Endothelial cell of umbilical vein (primary cell): ENCODE measurements around the gene VTI1A. TPM values are rescaled to one million over a fixed set of nuclear protein-coding genes. Genes with fewer than 3 reads are reported as not detected.
A peak's percentile ranks its signal among the peaks of the same experiment; 100 is the strongest.

Experiments used
- BruUV-seq: library from RNA; stranded (reverse); fragments of 400-500 nt; replicated peaks from 2 replicates; lab custom pipeline; 2021; lab: Mats Ljungman, UMichigan
- CTCF ChIA-PET: fragments of 300-600, 350-600 bp; sonication (Branson Sonifier 250); formaldehyde crosslinking; loops from one replicate; lab custom pipeline; 2021; ENCODE audit warnings: antibody characterized with exemption, inconsistent platforms; lab: Charles Lee
- POLR2A ChIA-PET: fragments of 300-600, 350-600 bp; sonication (Branson Sonifier 250); formaldehyde crosslinking; loops from one replicate; lab custom pipeline; 2021; ENCODE audit warnings: antibody characterized with exemption, inconsistent platforms; lab: Charles Lee
- DNase-seq: peaks from one replicate; pipeline ENCODE4 v3.0.0-alpha.2; 2011; ENCODE audit warnings: low read depth, low spot score
- FAIRE-seq: peaks from 2 replicates; lab custom pipeline; 2011; peaks lifted over from hg19 to GRCh38; lab: Jason Lieb, UNC
- H2AFZ ChIP-seq: 2 replicates; pipeline ENCODE4 v1.6.0; 2012; ENCODE audit warnings: low read depth, low read length, control low read depth, inconsistent platforms
- H3K27ac ChIP-seq: 2 replicates; pipeline ENCODE4 v1.5.1; 2011; ENCODE audit warnings: low read depth, mild to moderate bottlenecking, control low read depth, low read length, moderate library complexity; ENCODE audit not compliant: insufficient read depth
- H3K27me3 ChIP-seq, 2 experiments: 2 replicates each; pipeline versions ENCODE4 v1.6.0 to v1.6.1; 2011; ENCODE audit warnings: low read length in 2 of 2, mixed read lengths in 1 of 2; ENCODE audit not compliant: control insufficient read depth in 2 of 2, insufficient read depth in 2 of 2
- H3K36me3 ChIP-seq, 2 experiments: 2 replicates in 1 of 2; 3 replicates in 1 of 2; pipeline ENCODE4 v1.5.1; 2011; ENCODE audit warnings: low read length in 2 of 2, mild to moderate bottlenecking in 1 of 2, moderate library complexity in 1 of 2; ENCODE audit not compliant: control insufficient read depth in 2 of 2, insufficient read depth in 2 of 2; ENCODE audit errors: extremely low read depth in 1 of 2
- H3K4me1 ChIP-seq: 3 replicates; pipeline ENCODE4 v1.5.1; 2011; ENCODE audit warnings: mild to moderate bottlenecking, low read length; ENCODE audit not compliant: control insufficient read depth, insufficient read depth; ENCODE audit errors: extremely low read depth
- H3K4me2 ChIP-seq: 2 replicates; pipeline ENCODE4 v1.6.1; 2011; ENCODE audit warnings: low read length, control low read depth, mixed read lengths; ENCODE audit not compliant: insufficient read depth
- H3K4me3 ChIP-seq, 3 experiments: fragments of 200-600 bp in 1 of 3; sonication (generic), shearing (Covaris generic) in 1 of 3; replicated peaks in 1 of 3; 2 replicates each; pipeline ENCODE4 v1.5.1; 2011 to 2016; ENCODE audit warnings: control low read depth in 3 of 3, low read length in 3 of 3, mild to moderate bottlenecking in 2 of 3, inconsistent platforms in 1 of 3, low read depth in 1 of 3, moderate library complexity in 1 of 3; ENCODE audit not compliant: insufficient read depth in 1 of 3
- H3K79me2 ChIP-seq: 2 replicates; pipeline ENCODE4 v1.6.0; 2012; ENCODE audit warnings: low read length, inconsistent platforms; ENCODE audit not compliant: control insufficient read depth, insufficient read depth
- H3K9ac ChIP-seq: replicated peaks from 2 replicates; pipeline ENCODE3; 2011; ENCODE audit warnings: low read length, control low read depth; ENCODE audit not compliant: insufficient read depth; ENCODE audit errors: extremely low read depth
- H3K9me1 ChIP-seq: replicated peaks from 3 replicates; pipeline ENCODE4 v1.6.0; 2011; ENCODE audit warnings: mild to moderate bottlenecking, low read length; ENCODE audit not compliant: control insufficient read depth, insufficient read depth; ENCODE audit errors: extremely low read depth
- H3K9me3 ChIP-seq: replicated peaks from 2 replicates; pipeline ENCODE4 v1.5.1; 2012; ENCODE audit warnings: low read length, inconsistent platforms; ENCODE audit not compliant: control insufficient read depth, insufficient read depth
- H4K20me1 ChIP-seq: replicated peaks from 2 replicates; pipeline ENCODE3; 2011; ENCODE audit warnings: mild to moderate bottlenecking, low read length; ENCODE audit not compliant: control insufficient read depth, insufficient read depth; ENCODE audit errors: extremely low read depth
- FOS ChIP-seq: IDR thresholded peaks from 2 replicates; pipeline ENCODE4 v1.6.1; 2011; ENCODE audit warnings: mild to moderate bottlenecking, low read length, moderate library complexity, borderline replicate concordance; ENCODE audit not compliant: insufficient read depth
- GATA2 ChIP-seq: IDR thresholded peaks from 2 replicates; pipeline ENCODE4 v1.7.0; 2011; ENCODE audit warnings: low read depth, mild to moderate bottlenecking, moderate library complexity, mixed read lengths, low read length; ENCODE audit not compliant: insufficient read length, insufficient read depth
- POLR2A ChIP-seq: IDR thresholded peaks from 2 replicates; pipeline ENCODE4 v1.6.1; 2012; ENCODE audit warnings: low read depth, mild to moderate bottlenecking, control low read depth, low read length
- POLR2AphosphoS5 ChIP-seq: IDR thresholded peaks from 2 replicates; pipeline ENCODE4 v1.6.1; 2012; ENCODE audit warnings: low read depth, mild to moderate bottlenecking, control low read depth, low read length, moderate library complexity; ENCODE audit not compliant: insufficient read depth
- dilution Hi-C: fragments of 300-500 bp; cut with MboI; formaldehyde crosslinking; loops from one replicate; pipeline ENCODE4 v1.15.0; 2019; ENCODE audit warnings: low sequenced_read_pairs; ENCODE audit not compliant: extremely low pct_ligation_motif_present
- intact Hi-C: fragments of 100-400 bp; cut with micrococcal nuclease; formaldehyde crosslinking; loops from one replicate; pipeline ENCODE4 v1.10.0; 2022
- polyA plus RNA-seq, 4 experiments: library from polyadenylated mRNA; depleted of rRNA in 3 of 4; stranded (reverse) in 3 of 4; unstranded in 1 of 4; fragments of >200 nt; gene quantifications; 2 replicates each; pipeline versions ENCODE4 v1.2.1 to v1.2.3, GENCODE V29; 2011 to 2012; ENCODE audit warnings: missing spikeins in 1 of 4
- total RNA-seq: library from RNA; stranded (reverse); gene quantifications from 2 replicates; pipeline ENCODE4 v1.2.3, GENCODE V29; 2021

Gene VTI1A
- total and polyA plus RNA-seq, 2 donors (not counting 3 experiments of a cell fraction or from before 2014, with no cell fraction given) = 10.8 to 35.6 TPM

- intact Hi-C loops = loop anchor here (1.0 kb wide), 1 partner anchor 36 kb away; no protein-coding TSS in a partner anchor
- Histone ChIP-seq H3K27ac (no peak overlapping the region), H3K4me3 (no peak overlapping the region), H3K36me3 (no peaks in the 10 kb centered on the region), H4K20me1 (peaks cover 5% of the 10 kb centered on the region), H3K4me2 (peak overlapping the region; percentile 57), H3K27me3 (no peaks in the 10 kb centered on the region), H2AFZ (no peak overlapping the region), H3K79me2 (no peaks in the 10 kb centered on the region), H3K9me1 (peaks cover 4% of the 10 kb centered on the region), H3K9ac (no peak overlapping the region), H3K4me1 (peaks cover 21% of the 10 kb centered on the region), H3K9me3 (no peaks in the 10 kb centered on the region)
- TF ChIP-seq GATA2 (peak; percentile 62), POLR2A (no peak), POLR2AphosphoS5 (peak; percentile 80), FOS (peak; percentile 17)
- CTCF ChIA-PET = interaction anchor here (0.6 to 1.0 kb wide), 8 partner anchors 9 to 643 kb away, joined by 3 to 5 read pairs (median 3); no protein-coding TSS in a partner anchor
- dilution Hi-C loops = no loop called here
- DNase-seq (peak; percentile 63), FAIRE-seq (peak; percentile 93)
- POLR2A ChIA-PET = interaction anchor here (0.6 kb wide), 1 partner anchor 245 kb away, joined by 3 read pairs; no protein-coding TSS in a partner anchor
- BruUV-seq = no TSS peak
These were observed 294.9 kb downstream of the VTI1A start for GRCh38 chr10:112741830-112742402.

GRCh38 chr10:112744181-112745096 is 297.4 kb downstream of the VTI1A start:
- no peaks in the 10 kb centered on the region for H3K9me3 ChIP-seq
- intact Hi-C loops (no loop called here), dilution Hi-C loops (no loop called here)
- H3K9me1 ChIP-seq = peaks cover 4% of the 10 kb centered on the region
- no peaks in the 10 kb centered on the region for H3K27me3 ChIP-seq
- ChIA-PET CTCF (no interaction called here), POLR2A (no interaction called here)
- BruUV-seq = no TSS peak
- H2AFZ ChIP-seq = no peak overlapping the region
- H3K27ac ChIP-seq = no peak overlapping the region
- H3K4me3 ChIP-seq = no peak overlapping the region
- H3K79me2 ChIP-seq = no peaks in the 10 kb centered on the region
- FAIRE-seq = no peak
- H3K4me2 ChIP-seq = no peak overlapping the region
- H3K4me1 ChIP-seq = peaks cover 21% of the 10 kb centered on the region
- peaks cover 5% of the 10 kb centered on the region for H4K20me1 ChIP-seq
- no peak overlapping the region for H3K9ac ChIP-seq
- no peak for DNase-seq
- no peaks in the 10 kb centered on the region for H3K36me3 ChIP-seq
- no peak for TF ChIP-seq FOS
